GM18526 (cell line): ENCODE measurements around the gene FPGS.

Source experiments
- POLR2A ChIP-seq: IDR thresholded peaks from 3 replicates; pipeline ENCODE4 v1.6.1; 2011; ENCODE audit not compliant: insufficient read length; ENCODE audit errors: extremely low read depth

Gene FPGS

DNA sequence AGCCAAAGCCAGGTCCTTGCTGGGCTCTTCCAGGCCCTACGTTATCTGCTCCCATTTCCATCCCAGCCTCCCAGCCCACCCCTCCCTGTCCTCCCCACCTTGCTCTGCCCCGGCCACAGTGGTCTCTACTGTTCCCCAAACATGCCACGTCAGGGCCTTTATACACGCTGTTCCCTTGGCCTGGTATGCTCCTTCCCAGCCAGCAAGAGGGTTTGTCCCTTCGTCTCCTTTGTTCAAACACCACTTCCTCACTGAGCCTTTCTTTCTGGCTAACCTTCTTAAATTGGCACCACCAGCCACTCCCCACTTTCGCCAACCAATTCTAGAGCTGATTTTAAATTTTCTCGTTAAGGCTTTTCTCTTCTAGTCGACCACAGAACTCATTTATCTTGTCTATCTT is 34.0 kb upstream of the FPGS start:
- TF ChIP-seq POLR2A, result no peak

GRCh38 chr9:127769101-127769500 is 33.6 kb upstream of the FPGS start:
- TF ChIP-seq POLR2A, result no peak

- TF ChIP-seq POLR2A, result no peak
Measured at GRCh38 chr9:127769929-127770582, 32.6 kb upstream of the FPGS start.

DNA sequence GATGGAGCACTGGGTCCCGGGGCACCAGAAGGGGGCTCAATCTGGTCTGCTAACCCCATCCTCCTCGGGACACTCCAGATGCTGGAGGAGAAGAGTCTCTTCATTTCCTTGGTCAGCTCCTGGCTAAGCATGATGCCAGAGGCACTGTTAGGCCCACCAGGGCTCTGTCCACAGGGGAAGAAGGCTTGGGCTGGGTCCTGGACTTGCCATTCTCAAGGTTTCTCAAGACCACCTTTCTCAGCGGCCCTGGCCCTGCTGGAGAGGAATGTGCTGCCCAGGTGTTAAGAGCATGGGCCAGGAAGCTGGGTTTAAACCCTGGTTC is 32.1 kb upstream of the FPGS start:
- TF ChIP-seq POLR2A, result no peak

DNA sequence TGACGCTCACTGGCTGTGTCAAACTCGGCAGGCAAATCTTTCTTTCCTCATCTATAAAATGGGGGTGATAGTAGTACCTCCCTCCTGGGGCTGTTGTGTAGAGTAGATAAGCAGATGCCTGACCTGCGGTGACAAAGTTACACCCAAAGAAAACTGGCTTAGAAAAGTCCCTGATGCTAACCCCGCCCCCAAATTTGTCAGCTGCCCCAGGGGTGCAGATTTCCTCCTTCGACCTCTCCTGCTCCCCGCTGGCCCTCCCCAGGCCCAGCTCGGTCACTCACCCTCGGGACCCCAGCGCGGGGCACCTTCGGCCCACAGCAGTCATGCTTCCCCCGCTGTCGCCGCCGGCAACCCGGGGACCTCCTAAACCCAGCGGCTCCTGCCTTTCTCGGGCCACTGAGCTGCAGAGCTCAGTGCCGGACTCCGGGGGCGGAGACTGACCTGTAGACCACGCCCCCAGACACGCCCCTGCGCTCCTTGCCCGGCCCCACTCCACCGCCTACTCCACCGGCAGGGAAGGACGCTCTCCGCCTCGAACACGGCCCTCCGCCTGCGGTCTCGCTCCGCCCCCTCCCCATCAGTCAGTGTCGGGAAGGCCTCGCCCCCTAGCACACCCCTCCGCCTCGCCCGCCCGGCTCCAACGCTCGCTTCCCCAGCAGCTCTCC is 31.6 kb upstream of the FPGS start:
- no peak for TF ChIP-seq POLR2A

GRCh38 chr9:127771570-127772189 is 31.0 kb upstream of the FPGS start:
- TF ChIP-seq POLR2A, result no peak

DNA sequence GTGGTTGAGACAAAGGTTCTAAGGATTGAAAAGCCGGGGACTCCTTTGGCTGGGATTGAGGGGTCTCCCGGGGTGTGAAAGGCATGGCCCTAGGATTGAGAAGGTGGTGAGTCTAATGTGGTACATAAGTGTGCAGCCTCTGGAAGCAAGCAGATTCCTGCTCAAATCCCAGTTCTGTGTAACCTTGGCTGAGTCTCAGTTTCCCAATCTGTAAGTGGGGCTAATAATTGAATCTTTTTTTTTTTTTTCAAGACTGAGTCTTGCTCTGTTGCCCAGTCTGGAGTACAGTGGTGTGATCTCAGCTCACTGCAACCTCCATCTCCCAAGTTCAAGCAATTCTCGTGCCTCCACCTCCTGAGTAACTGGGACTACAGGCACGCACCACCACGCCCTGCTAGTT is 30.1 kb upstream of the FPGS start:
- TF ChIP-seq POLR2A, result no peak

GRCh38 chr9:127773272-127773671 is 29.4 kb upstream of the FPGS start:
- TF ChIP-seq POLR2A, result no peak

GRCh38 chr9:127773981-127774380 is 28.7 kb upstream of the FPGS start:
- no peak for TF ChIP-seq POLR2A

DNA sequence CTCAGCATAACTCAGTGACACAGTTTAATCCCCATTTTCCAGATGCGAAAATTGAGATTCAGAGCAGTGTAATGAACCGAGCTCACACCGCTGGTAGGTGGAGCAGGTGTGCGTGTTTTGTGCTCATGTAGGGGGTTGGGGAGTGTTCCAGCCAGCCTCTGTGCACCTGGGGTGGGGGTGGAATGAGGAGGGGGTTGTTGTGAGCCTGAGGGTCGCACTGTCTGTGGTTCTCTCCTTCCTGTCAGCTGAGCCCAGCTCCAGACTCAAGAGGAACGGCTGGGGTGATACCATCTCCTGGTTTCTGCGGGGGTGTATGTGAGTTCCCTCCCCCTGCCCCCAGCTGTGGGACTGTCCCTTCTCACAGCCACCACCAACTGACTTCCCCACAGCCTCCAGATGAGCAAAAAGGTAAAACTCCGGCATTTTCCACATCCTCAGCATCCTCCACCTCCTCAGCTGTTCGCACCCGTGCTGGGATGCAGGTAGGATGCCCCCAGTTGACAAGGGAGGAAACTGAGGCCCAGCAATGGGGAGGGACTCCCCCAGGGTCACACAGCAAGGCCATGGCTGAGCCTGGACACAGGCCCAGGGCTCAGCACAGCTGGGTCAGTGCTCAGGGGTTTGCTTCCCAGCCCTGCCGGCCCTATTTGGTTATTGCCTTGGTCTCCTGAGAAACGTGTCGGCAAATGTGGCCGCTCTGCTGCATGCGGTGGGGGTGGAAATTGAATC is 26.3 kb upstream of the FPGS start:
- no peak for TF ChIP-seq POLR2A

DNA sequence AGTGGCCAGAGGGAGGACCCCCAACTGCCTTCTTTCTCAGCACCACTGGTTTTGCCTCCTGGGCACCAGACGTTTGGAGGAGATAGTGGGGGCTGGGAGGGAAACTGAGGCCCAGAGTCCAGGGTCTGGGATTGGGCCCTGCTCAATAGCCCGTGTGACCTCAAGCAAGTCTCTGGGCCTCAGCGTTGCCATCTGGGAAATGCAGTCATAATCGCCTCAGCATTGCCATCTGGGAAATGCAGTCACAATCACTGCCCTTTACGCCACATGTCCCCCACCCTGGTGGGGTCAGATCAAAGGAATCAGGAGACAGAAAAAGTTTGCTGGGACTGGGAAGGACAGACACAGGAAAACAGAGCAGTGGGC is 25.8 kb upstream of the FPGS start:
- no peak for TF ChIP-seq POLR2A

GRCh38 chr9:127777368-127777980 is 25.2 kb upstream of the FPGS start:
- TF ChIP-seq POLR2A, result no peak

DNA sequence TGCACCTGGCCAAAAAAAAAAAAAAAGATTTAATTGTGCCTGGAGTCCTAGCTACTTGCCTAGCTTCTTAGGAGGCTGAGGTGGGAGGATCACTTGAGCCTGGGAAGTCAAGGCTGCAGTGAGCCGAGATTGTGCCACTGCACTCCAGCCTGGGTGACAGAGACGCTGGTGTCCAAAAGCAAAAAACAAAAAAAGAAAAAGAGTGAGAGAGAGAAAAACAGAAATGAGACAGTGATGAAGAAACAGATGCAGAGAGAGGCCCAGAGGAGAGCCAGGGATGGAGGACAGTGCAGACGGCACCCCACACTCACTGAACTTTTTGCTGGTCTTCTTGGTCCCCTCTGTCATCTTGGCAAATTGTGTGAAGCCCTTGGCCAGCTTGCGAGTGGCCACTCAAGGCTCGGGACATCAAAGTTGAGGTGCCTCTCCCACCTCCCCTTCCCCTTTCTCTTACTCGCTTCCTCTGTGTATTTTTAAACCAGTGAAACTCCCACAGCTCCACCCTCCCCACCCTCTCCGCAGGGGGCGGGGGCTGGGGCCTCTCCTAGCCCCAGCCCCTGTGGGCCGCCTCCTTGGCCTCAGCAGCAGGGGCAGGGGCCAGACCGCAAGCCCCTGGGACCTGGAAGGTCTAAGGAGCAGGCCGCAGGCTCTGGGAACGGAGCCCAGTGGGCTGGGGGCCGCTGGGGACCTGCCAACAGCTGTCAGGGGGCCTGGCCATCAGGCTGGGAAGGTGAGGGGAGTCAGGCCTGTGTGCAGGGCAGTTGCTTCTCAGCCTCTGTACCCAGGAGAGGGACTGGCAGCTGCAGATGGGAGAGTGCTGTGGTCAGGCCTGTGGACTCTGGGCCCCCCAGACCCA is 24.2 kb upstream of the FPGS start, which contains the start of gene SH2D3C:
Gene SH2D3C (minus strand): TSS at position 387 of the 856 bp plus-strand sequence. CDS start 39 bp downstream, at position 348.
- peak; percentile 57 for TF ChIP-seq POLR2A

DNA sequence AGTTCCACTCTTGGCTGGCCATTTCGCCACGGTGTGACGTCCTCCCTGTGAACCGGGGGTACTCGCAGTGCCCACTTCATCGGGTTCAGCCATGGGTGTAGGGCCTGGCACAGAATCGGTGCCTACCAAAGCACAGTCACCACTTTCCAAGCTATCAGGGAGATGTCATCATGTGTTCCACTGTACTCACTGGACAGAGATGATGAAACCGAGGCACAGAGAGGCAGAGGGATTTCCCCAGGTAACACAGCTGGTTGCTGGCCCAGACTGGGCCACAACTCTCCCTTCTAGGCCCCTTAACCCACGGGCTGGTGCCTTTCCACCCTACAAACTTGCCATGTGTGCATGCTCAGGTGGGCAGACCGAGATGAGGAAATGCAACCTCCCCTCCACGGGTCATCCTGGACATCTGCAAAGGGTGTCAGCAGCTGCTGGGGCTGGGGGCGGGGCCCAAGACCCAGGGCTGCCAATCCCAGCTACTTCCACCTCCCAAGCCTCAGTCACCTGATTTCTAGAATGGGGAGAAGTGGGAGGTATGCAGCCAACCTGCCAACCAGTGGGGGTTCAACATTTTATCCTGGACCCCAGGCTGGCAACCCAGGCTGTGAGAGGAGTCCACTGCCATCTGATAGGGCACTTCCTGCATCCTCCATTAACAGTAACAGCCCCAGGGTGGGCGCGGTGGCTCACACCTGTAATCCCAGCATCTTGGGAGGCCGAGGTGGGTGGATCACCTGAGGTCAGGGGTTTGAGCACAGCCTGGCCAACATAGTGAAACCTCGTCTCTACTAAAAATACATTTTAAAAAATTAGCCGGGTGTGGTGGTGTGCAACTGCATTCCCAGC is 23.3 kb upstream of the FPGS start:
- TF ChIP-seq POLR2A, result peak; percentile 45
